OCI-M2 (cell line): Measurements from ENCODE around the gene CCNA1.
A peak's percentile ranks its signal among the peaks of the same experiment; 100 is the strongest.

Experiments
- DNase-seq: peaks from one replicate; lab custom pipeline; 2025; ENCODE audit not compliant: unreplicated experiment; lab: John Stamatoyannopoulos, UW

CCNA1 gene

DNA sequence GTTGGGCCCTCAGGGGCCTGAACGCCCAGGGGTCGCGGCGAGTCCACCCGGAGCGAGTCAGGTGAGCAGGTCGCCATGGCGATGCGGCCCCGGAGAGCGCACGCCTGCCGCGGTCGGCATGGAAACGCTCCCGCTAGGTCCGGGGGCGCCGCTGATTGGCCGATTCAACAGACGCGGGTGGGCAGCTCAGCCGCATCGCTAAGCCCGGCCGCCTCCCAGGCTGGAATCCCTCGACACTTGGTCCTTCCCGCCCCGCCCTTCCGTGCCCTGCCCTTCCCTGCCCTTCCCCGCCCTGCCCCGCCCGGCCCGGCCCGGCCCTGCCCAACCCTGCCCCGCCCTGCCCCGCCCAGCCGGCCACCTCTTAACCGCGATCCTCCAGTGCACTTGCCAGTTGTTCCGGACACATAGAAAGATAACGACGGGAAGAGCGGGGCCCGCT lies at the start of gene CCNA1:
Gene CCNA1, plus strand, starts transcription at position 390 of the 439 bp plus-strand sequence. CDS start 562 bp downstream, outside the sequence.
- no peak for DNase-seq

- DNase-seq, result no peak
Measured at GRCh38 chr13:36385489-36385888, 46.8 kb upstream of the CCNA1 start.

GRCh38 chr13:36395280-36395679 lies 37.0 kb upstream of the CCNA1 start:
- no peak for DNase-seq

DNA sequence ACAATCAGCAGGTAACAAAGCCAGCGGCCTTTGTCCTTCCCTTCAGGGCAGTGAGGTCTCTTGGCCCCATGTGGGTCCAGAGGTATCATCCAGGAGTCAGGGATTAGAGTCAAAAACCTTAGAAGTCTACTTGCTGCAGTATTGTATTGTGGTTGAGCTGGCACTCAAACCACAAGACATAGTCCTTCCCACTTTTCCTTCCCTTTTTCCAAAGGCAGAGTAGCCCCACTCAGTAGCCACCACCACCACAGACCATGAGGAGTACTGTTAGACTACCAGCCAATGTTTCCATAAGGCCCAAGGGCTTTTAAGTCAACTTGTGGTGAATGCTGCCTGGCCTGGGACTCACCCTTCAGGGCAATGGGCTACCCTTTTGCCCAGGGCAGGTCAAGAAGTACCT lies 27.1 kb upstream of the CCNA1 start:
- no peak for DNase-seq

DNA sequence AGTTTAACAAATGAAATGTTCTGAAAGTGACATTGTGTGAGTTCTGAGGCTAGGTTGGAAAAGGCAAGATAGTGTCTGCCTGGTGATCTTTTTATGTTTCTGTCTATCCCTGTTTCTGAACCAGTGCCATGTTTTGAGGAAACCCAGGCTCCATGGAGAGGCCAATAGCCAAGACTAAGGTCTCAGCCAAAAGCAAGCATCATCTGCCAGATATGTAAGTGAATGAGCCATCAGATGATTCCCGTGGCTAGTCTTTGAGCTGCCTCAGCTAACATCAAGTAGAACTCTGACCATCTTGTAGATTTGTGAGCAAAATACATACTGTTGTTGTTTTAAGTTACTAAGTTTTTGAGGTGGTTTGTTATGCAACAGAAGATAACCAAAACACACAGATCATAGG lies 19.6 kb upstream of the CCNA1 start:
- DNase-seq, result no peak

DNA sequence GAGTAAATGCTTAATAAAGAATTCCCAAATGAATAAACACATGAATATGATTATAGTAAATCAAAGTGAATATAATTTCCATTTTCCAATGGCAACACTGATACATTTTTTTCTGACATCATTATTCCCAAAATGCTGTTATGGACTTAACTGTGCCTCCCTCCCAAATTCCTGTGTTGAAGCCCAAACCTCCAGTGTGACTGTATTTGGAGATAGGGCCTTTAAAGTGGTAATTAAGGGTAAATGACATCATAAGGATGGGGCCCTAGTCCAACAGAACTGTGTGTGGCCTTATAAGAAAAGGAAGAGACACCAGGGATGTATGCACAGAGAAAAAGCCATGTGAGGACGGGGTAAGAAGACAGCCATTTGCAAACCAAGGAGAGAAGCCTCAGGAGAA lies 19.1 kb upstream of the CCNA1 start:
- no peak for DNase-seq

- no peak for DNase-seq
Measured at GRCh38 chr13:36414461-36414860, 17.8 kb upstream of the CCNA1 start.

DNA sequence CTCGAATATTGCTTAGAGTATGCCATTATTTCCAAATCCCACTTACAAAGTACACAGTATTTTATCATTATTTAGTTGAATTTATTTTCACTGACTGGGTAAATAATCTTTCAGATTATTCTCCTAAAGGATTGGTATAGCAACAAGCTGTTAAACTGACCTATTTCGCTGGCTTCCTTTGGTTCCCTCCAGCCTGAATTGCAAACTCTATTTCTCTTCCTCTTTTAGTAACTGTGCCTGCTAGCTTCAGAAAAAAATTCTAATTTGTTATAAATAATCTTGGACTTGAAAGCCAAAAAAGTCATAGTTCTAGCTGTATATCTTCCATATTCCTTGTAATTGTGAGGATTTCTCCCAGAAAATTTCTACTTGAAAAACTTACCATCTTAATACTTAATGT lies 15.0 kb upstream of the CCNA1 start:
- DNase-seq, result no peak

DNA sequence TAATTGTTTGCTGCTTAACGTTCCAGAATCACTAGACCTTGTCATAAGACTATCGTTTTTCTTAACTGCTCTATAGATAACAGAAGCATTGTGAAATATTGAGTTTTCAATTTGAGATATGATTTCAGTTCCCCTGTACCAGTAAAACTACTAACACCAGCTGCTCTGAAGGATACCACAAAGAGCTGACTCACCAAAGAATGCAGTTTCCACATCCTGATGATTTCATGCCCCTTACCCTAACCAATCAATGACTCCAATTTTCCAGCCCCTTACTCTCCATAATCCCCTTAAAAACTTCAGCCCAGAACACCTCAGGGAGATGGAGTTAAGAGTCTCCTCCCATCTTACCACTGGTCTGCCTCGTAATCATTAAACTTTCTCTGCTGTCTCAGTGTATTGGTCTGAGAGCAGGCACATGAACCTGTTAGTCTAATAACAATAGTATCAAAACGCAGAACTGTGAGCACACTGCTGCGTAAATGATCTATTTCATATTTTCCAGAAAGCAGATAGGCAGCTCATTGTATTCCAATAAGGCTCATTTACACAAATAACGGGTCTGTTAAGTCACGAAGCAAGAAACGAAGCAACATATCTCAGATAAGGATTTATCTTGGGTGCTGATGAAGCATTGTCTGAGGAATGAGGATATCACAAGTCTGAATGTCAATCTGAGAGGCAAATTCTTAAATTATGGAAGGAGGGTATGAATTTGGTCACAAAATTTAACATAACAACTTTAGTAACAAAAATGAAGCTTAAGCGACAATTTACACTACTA lies 14.1 kb upstream of the CCNA1 start:
- peak; percentile 68 for DNase-seq

DNA sequence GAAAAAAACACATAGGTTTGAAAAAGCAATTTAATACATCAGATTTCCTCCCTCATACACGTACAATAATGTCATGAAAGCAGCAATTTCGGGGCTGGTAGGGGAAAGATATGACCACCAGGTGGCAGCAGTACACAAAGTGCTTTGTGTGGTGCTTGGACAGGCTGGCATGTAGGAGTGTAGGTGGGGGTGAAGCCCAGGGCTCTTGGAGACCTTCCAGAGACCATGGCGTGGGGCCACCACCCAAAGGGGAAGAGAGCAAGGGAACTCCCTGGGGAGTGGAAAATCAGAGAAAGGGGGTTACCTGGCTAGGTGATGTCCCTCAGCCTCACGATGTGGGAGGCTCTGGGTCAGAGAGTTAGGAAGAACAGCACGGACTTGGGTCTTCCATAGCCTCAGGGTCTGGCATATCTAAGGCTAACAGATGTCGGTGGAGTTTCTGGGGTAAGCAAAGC lies 11.8 kb upstream of the CCNA1 start:
- DNase-seq, result peak; percentile 14

DNA sequence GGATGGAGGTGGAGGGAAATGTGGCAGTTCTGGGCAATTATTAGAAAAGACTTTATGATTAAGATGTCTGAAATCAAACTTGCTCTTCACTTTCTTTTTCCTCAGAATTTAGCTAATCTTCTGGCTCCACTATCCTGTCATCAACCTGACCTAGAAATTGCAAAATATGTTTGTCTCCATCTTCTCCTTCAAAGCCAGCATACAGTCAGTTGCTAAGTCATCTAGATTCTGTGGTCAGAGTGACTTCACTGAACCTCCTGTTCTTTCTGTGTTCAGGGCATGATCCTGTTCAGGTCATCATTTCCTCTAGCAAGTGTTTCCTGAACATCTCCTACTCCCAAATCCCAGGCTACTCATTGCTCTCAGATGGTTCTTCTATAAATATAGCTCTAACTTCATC lies 10.8 kb upstream of the CCNA1 start:
- DNase-seq, result no peak

GRCh38 chr13:36428086-36428485 lies 4.2 kb upstream of the CCNA1 start:
- no peak for DNase-seq

- DNase-seq, result no peak
Measured at GRCh38 chr13:36430247-36431203, 1.8 kb upstream of the CCNA1 start.

DNA sequence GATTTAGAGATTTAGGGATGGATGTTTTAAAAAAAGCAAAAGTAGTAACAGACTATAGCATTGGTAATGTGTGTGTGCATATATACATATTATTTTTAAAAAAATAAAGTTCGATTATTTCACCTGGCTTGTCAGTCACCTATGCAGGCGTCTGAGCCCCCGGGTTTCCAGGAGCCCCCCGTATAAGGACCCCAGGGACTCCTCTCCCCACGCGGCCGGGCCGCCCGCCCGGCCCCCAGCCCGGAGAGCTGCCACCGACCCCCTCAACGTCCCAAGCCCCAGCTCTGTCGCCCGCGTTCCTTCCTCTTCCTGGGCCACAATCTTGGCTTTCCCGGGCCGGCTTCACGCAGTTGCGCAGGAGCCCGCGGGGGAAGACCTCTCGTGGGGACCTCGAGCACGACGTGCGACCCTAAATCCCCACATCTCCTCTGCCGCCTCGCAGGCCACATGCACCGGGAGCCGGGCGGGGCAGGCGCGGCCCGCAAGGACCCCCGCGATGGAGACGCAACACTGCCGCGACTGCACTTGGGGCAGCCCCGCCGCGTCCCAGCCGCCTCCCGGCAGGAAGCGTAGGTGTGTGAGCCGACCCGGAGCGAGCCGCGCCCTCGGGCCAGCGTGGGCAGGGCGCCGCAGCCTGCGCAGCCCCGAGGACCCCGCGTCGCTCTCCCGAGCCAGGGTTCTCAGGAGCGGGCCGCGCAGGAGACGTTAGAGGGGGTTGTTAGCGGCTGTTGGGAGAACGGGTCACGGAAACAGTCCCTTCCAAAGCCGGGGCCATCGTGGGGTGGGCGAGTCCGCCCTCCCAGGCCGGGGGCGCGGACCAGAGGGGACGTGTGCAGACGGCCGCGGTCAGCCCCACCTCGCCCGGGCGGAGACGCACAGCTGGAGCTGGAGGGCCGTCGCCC lies 840 bp upstream of the CCNA1 start:
- DNase-seq, result no peak

DNA sequence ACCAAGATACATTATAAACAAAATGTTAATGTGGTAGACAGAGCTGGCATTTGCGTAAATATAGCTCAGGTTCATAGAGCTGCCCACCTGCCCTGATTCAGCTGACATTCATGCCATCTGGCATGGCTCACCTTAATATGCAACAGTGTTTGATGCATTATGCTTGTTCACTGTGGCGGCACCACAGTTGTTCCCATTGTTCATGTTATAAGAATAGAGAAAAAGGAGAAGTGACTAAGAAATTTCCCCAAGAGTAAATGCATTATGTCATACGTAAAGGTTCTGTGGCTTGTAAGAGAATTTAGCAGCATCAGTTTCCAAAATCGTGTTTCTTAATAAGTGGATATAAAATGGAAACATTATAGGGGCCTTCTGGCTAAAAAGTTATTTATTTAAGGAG lies 4.5 kb downstream of the CCNA1 start:
- DNase-seq, result no peak

GRCh38 chr13:36438594-36439483 lies 6.5 kb downstream of the CCNA1 start:
- DNase-seq, result no peak

- DNase-seq, result no peak
Measured at GRCh38 chr13:36445278-36445677, 13.0 kb downstream of the CCNA1 start.

GRCh38 chr13:36445891-36446351 lies 13.6 kb downstream of the CCNA1 start:
- no peak for DNase-seq

DNA sequence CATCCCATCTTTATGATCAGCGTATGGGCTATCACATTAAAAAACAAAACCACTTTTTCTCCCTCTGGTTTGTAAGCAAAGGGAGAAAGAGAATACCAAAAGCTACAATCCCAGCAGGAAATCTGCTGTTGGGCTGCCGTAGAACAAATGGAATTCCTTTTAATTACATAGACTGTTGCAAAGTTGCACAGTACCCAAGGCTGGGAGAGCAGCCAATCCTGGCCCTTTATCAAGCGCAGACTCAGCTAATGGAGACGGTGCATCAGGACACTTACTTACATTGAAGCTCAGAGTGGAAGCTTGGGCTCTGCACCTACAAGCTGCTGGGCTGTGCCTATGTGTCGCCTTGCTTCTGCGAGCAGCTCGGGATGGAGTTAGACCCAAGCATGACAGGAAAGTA lies 15.2 kb downstream of the CCNA1 start:
- DNase-seq, result no peak

- no peak for DNase-seq
Measured at GRCh38 chr13:36450534-36450933, 18.2 kb downstream of the CCNA1 start.
